ENCODE measurements around the gene EPN1. TPM values are rescaled to one million over a fixed set of nuclear protein-coding genes. Genes with fewer than 3 reads are reported as not detected.

Gene EPN1
- total and polyA plus RNA-seq, 2 of the 13 experiments (the other 11 are each of a cell fraction or from before 2014, with no cell fraction given), result 28.9 to 31.7 TPM

- WGBS (ENCODE audit: low lambda C conversion rate), result 95% methylated on average over 16 of the region's 17 CpGs
- in situ Hi-C loops (cut with HindIII; ENCODE audit: extremely low pct_ligation_motif_present, low pct_unique_long_range_greater_than_20kb), result no loop called here
- no TSS peak for BruUV-seq (replicated peaks)
These were observed 24.3 kb upstream of the EPN1 start for GRCh38 chr19:55650602-55651230.

More at GRCh38 chr19:55650602-55651230, 24.3 kb upstream of the EPN1 start:
- no peak overlapping the region for H3K27ac ChIP-seq (ENCODE audit: extremely low read length, insufficient read depth, low read length)
- FAIRE-seq (no peak), DNase-seq (ENCODE audit: low spot score) (no peak), ATAC-seq (no peak)
- no peaks in the 10 kb centered on the region; a peak in 1 of 5 replicates for H3K27me3 ChIP-seq (ENCODE audit: control insufficient read depth in 1 of 2, insufficient read depth in 2 of 2, low read length in 2 of 2)
- TF ChIP-seq ZNF788 (CRISPR knock-in tag; IDR thresholded peaks at IDR 0.05; ENCODE audit: borderline replicate concordance) (no peak), ZNF263 (CRISPR knock-in tag; IDR thresholded peaks at IDR 0.05) (no peak), ZNF547 (CRISPR knock-in tag; IDR thresholded peaks at IDR 0.05) (no peak), MYNN (CRISPR knock-in tag; IDR thresholded peaks at IDR 0.05; ENCODE audit: low read depth) (no peak), MAZ (IDR thresholded peaks at IDR 0.05; ENCODE audit: borderline replicate concordance, low read depth, low read length) (no peak), MAZ (CRISPR knock-in tag; IDR thresholded peaks at IDR 0.05; ENCODE audit: low read depth) (no peak), TGIF2 (CRISPR knock-in tag; IDR thresholded peaks at IDR 0.05) (no peak), MED1 (CRISPR knock-in tag; IDR thresholded peaks at IDR 0.05) (no peak), ZNF18 (CRISPR knock-in tag; IDR thresholded peaks at IDR 0.05; ENCODE audit: insufficient replicate concordance) (no peak), XRCC5 (optimal IDR thresholded peaks at IDR 0.05; ENCODE audit: low read length) (no peak), PCBP1 (IDR thresholded peaks at IDR 0.05; ENCODE audit: borderline replicate concordance, low read depth, low read length) (no peak)
- TF ChIP-seq, protein P1, sequence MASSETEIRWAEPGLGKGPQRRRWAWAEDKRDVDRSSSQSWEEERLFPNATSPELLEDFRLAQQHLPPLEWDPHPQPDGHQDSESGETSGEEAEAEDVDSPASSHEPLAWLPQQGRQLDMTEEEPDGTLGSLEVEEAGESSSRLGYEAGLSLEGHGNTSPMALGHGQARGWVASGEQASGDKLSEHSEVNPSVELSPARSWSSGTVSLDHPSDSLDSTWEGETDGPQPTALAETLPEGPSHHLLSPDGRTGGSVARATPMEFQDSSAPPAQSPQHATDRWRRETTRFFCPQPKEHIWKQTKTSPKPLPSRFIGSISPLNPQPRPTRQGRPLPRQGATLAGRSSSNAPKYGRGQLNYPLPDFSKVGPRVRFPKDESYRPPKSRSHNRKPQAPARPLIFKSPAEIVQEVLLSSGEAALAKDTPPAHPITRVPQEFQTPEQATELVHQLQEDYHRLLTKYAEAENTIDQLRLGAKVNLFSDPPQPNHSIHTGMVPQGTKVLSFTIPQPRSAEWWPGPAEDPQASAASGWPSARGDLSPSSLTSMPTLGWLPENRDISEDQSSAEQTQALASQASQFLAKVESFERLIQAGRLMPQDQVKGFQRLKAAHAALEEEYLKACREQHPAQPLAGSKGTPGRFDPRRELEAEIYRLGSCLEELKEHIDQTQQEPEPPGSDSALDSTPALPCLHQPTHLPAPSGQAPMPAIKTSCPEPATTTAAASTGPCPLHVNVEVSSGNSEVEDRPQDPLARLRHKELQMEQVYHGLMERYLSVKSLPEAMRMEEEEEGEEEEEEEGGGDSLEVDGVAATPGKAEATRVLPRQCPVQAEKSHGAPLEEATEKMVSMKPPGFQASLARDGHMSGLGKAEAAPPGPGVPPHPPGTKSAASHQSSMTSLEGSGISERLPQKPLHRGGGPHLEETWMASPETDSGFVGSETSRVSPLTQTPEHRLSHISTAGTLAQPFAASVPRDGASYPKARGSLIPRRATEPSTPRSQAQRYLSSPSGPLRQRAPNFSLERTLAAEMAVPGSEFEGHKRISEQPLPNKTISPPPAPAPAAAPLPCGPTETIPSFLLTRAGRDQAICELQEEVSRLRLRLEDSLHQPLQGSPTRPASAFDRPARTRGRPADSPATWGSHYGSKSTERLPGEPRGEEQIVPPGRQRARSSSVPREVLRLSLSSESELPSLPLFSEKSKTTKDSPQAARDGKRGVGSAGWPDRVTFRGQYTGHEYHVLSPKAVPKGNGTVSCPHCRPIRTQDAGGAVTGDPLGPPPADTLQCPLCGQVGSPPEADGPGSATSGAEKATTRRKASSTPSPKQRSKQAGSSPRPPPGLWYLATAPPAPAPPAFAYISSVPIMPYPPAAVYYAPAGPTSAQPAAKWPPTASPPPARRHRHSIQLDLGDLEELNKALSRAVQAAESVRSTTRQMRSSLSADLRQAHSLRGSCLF (CRISPR knock-in tag; IDR thresholded peaks at IDR 0.05; ENCODE audit: borderline replicate concordance), result no peak
- TF ChIP-seq, protein P2, sequence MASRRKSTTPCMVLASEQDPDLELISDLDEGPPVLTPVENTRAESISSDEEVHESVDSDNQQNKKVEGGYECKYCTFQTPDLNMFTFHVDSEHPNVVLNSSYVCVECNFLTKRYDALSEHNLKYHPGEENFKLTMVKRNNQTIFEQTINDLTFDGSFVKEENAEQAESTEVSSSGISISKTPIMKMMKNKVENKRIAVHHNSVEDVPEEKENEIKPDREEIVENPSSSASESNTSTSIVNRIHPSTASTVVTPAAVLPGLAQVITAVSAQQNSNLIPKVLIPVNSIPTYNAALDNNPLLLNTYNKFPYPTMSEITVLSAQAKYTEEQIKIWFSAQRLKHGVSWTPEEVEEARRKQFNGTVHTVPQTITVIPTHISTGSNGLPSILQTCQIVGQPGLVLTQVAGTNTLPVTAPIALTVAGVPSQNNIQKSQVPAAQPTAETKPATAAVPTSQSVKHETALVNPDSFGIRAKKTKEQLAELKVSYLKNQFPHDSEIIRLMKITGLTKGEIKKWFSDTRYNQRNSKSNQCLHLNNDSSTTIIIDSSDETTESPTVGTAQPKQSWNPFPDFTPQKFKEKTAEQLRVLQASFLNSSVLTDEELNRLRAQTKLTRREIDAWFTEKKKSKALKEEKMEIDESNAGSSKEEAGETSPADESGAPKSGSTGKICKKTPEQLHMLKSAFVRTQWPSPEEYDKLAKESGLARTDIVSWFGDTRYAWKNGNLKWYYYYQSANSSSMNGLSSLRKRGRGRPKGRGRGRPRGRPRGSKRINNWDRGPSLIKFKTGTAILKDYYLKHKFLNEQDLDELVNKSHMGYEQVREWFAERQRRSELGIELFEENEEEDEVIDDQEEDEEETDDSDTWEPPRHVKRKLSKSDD (CRISPR knock-in tag; IDR thresholded peaks at IDR 0.05; ENCODE audit: low read depth), result no peak
- peaks cover 5% of the 10 kb centered on the region; the same call in 1 of the 2 replicates for H4K20me1 ChIP-seq (ENCODE audit: insufficient read depth, low read length)
- intact Hi-C loops (cut with micrococcal nuclease; ENCODE audit: unreplicated experiment), result no loop called here
- CTCF ChIA-PET (ENCODE audit: low intra/inter-chr PET ratio, low total read pairs), result no interaction called here
- H3K9me3 ChIP-seq (ENCODE audit: low read length), result no peaks in the 10 kb centered on the region
- H3K4me1 ChIP-seq (ENCODE audit: insufficient read depth, low read length), result peaks cover 29% of the 10 kb centered on the region
- no peak overlapping the region for H3K9ac ChIP-seq (ENCODE audit: insufficient read depth, low read depth, low read length)
- POLR2A ChIA-PET, result no interaction called here
- H3K79me2 ChIP-seq (ENCODE audit: insufficient read depth, low read length), result peaks cover 10% of the 10 kb centered on the region
- H2AFZ ChIP-seq (ENCODE audit: low read length), result no peak overlapping the region
- no peaks in the 10 kb centered on the region for H3K36me3 ChIP-seq (replicated peaks in 1 of 2; ENCODE audit: control insufficient read depth in 1 of 2, insufficient read depth in 2 of 2, low read length in 2 of 2)
- H3K4me3 ChIP-seq (replicated peaks in 1 of 3; ENCODE audit: insufficient read depth in 1 of 3, low read depth in 2 of 3, low read length in 3 of 3), result no peak overlapping the region
- no peak overlapping the region for H3K4me2 ChIP-seq (ENCODE audit: low read depth, low read length)
